Neural cell (in vitro differentiated cells): ENCODE measurements around the gene ROBO1. TPM values are rescaled to one million over a fixed set of nuclear protein-coding genes. Genes with fewer than 3 reads are reported as not detected.

Experiments
- H2AFZ ChIP-seq: fragments of 200-600, 300-800 bp; sonication (generic), shearing (Covaris generic); 2 replicates; pipeline ENCODE4 v1.6.0; 2014; ENCODE audit warnings: low read depth, mild to moderate bottlenecking, antibody characterized with exemption, low read length, moderate library complexity
- H3F3A ChIP-seq: fragments of 200-600 bp; shearing (Covaris generic); 2 replicates; pipeline ENCODE4 v1.6.1; 2016; ENCODE audit warnings: mild to moderate bottlenecking, moderate library complexity, mixed read lengths, antibody characterized with exemption, low read length; ENCODE audit not compliant: insufficient read depth, poor library complexity, severe bottlenecking
- H3K27ac ChIP-seq: fragments of 200-600, 300-800 bp; sonication (generic), shearing (Covaris generic); 2 replicates; pipeline ENCODE4 v1.5.1; 2014; ENCODE audit warnings: mild to moderate bottlenecking, low read length, moderate library complexity
- H3K27me3 ChIP-seq: fragments of 300-800, 200-600 bp; sonication (generic), shearing (Covaris generic); 2 replicates; pipeline ENCODE4 v1.6.0; 2014; ENCODE audit warnings: mild to moderate bottlenecking, low read depth, low read length, moderate library complexity; ENCODE audit not compliant: insufficient read depth
- H3K36me3 ChIP-seq: fragments of 300-800, 200-600 bp; sonication (generic), shearing (Covaris generic); 2 replicates; pipeline ENCODE4 v1.5.1; 2014; ENCODE audit warnings: mild to moderate bottlenecking, antibody characterized with exemption, low read length, moderate library complexity; ENCODE audit not compliant: insufficient read depth
- H3K4me2 ChIP-seq: fragments of 300-800, 200-600 bp; sonication (generic), shearing (Covaris generic); 2 replicates; pipeline ENCODE4 v1.6.0; 2014; ENCODE audit warnings: mild to moderate bottlenecking, low read length
- H3K4me3 ChIP-seq: fragments of 300-800, 200-600 bp; sonication (generic), shearing (Covaris generic); 2 replicates; pipeline ENCODE4 v1.5.1; 2014; ENCODE audit warnings: mild to moderate bottlenecking, low read length, moderate library complexity
- H3K79me2 ChIP-seq: fragments of 200-600 bp; shearing (Covaris generic); replicated peaks from 2 replicates; pipeline ENCODE4 v1.6.0; 2014; ENCODE audit warnings: mild to moderate bottlenecking, low read length, moderate library complexity; ENCODE audit not compliant: insufficient read depth
- H3K9ac ChIP-seq: fragments of 300-800, 200-600 bp; sonication (generic), shearing (Covaris generic); 2 replicates; pipeline ENCODE4 v1.6.1; 2016; ENCODE audit warnings: mild to moderate bottlenecking, low read length, mixed read lengths
- H3K9me2 ChIP-seq: fragments of 200-600 bp; shearing (Covaris generic); 2 replicates; pipeline ENCODE4 v1.6.1; 2016; ENCODE audit warnings: mild to moderate bottlenecking, low read length, mixed read lengths; ENCODE audit not compliant: insufficient read depth
- H3K9me3 ChIP-seq: fragments of 200-600, 300-800 bp; sonication (generic), shearing (Covaris generic); 2 replicates; pipeline ENCODE4 v1.6.1; 2016; ENCODE audit warnings: mild to moderate bottlenecking, mixed run types, low read length, moderate library complexity, mixed read lengths
- H4K20me1 ChIP-seq: fragments of 200-600 bp; shearing (Covaris generic); 2 replicates; pipeline ENCODE4 v1.6.1; 2016; ENCODE audit warnings: mild to moderate bottlenecking, mixed run types; ENCODE audit not compliant: insufficient read depth
- CTCF ChIP-seq: fragments of 450-650 bp; IDR thresholded peaks from 2 replicates; pipeline ENCODE4 v1.5.1; 2014; ENCODE audit warnings: antibody characterized with exemption, mild to moderate bottlenecking, moderate library complexity; ENCODE audit not compliant: poor library complexity, severe bottlenecking
- EP300 ChIP-seq: fragments of 450-650 bp; conservative IDR thresholded peaks from 2 replicates; pipeline ENCODE4 v1.6.1; 2014; ENCODE audit warnings: antibody characterized with exemption, mild to moderate bottlenecking, moderate library complexity; ENCODE audit not compliant: poor library complexity, severe bottlenecking
- EZH2 ChIP-seq: fragments of 200-600, 300-800 bp; shearing (Covaris generic), sonication (generic); IDR thresholded peaks from 2 replicates; pipeline ENCODE4 v1.6.1; 2014; ENCODE audit warnings: antibody characterized with exemption, low read length, borderline replicate concordance, mild to moderate bottlenecking; ENCODE audit not compliant: insufficient read depth, poor library complexity, severe bottlenecking
- MXI1 ChIP-seq: fragments of 450-650 bp; conservative IDR thresholded peaks from 2 replicates; pipeline ENCODE4 v1.6.1; 2014; ENCODE audit warnings: antibody characterized with exemption, mild to moderate bottlenecking; ENCODE audit not compliant: poor library complexity, severe bottlenecking
- POLR2AphosphoS5 ChIP-seq: IDR thresholded peaks from 2 replicates; pipeline ENCODE4 v1.6.1; 2012
- RAD21 ChIP-seq: fragments of 450-650 bp; conservative IDR thresholded peaks from 2 replicates; pipeline ENCODE4 v1.6.1; 2014; ENCODE audit warnings: antibody characterized with exemption, mild to moderate bottlenecking, moderate library complexity
- REST ChIP-seq: IDR thresholded peaks from 2 replicates; pipeline ENCODE4 v1.6.1; 2012; ENCODE audit warnings: borderline replicate concordance
- SMC3 ChIP-seq: fragments of 450-650 bp; conservative IDR thresholded peaks from 2 replicates; pipeline ENCODE4 v1.6.1; 2014; ENCODE audit warnings: antibody characterized with exemption, mild to moderate bottlenecking, moderate library complexity; ENCODE audit not compliant: poor library complexity
- TAF1 ChIP-seq: IDR thresholded peaks from 2 replicates; pipeline ENCODE4 v1.6.1; 2012; ENCODE audit warnings: low read depth
- polyA plus RNA-seq: library from polyadenylated mRNA; depleted of rRNA; stranded (reverse); fragments of >200 nt; gene quantifications from 2 replicates; pipeline ENCODE4 v1.2.3, GENCODE V29; 2014

Gene ROBO1
- polyA plus RNA-seq, 1 donor from 2014 or later, result 183 TPM

GRCh38 chr3:78762121-78762520 is 1005.7 kb downstream of the ROBO1 start:
- H3K9me2 ChIP-seq, result no peaks in the 10 kb centered on the region
- H4K20me1 ChIP-seq, result no peaks in the 10 kb centered on the region
- H3K9me3 ChIP-seq, result no peaks in the 10 kb centered on the region
- H3F3A ChIP-seq, result peaks cover 10% of the 10 kb centered on the region
- no peak for TF ChIP-seq MXI1
- no peak for TF ChIP-seq SMC3
- TF ChIP-seq EP300, result no peak
- TF ChIP-seq CTCF, result no peak
- no peak for TF ChIP-seq REST
- H3K9ac ChIP-seq, result no peak overlapping the region
- H3K79me2 ChIP-seq, result peaks cover 20% of the 10 kb centered on the region
- no peak overlapping the region for H2AFZ ChIP-seq
- H3K27ac ChIP-seq, result peak overlapping the region; percentile 22
- H3K27me3 ChIP-seq, result no peaks in the 10 kb centered on the region
- no peaks in the 10 kb centered on the region for H3K36me3 ChIP-seq
- H3K4me3 ChIP-seq, result no peak overlapping the region
- H3K4me2 ChIP-seq, result no peak overlapping the region

GRCh38 chr3:78761126-78761525 is 1006.7 kb downstream of the ROBO1 start:
- peaks cover 21% of the 10 kb centered on the region for H3K79me2 ChIP-seq
- no peak overlapping the region for H3K4me2 ChIP-seq
- no peaks in the 10 kb centered on the region for H3K9me3 ChIP-seq
- H3F3A ChIP-seq, result peaks cover 10% of the 10 kb centered on the region
- H3K4me3 ChIP-seq, result no peak overlapping the region
- H3K27ac ChIP-seq, result no peak overlapping the region
- no peak for TF ChIP-seq CTCF
- TF ChIP-seq RAD21, result no peak
- no peak for TF ChIP-seq TAF1
- no peak for TF ChIP-seq EP300
- no peak for TF ChIP-seq REST
- TF ChIP-seq MXI1, result no peak
- TF ChIP-seq EZH2, result no peak
- no peak for TF ChIP-seq SMC3
- no peak for TF ChIP-seq POLR2AphosphoS5
- H4K20me1 ChIP-seq, result no peaks in the 10 kb centered on the region
- no peaks in the 10 kb centered on the region for H3K27me3 ChIP-seq
- no peak overlapping the region for H3K9ac ChIP-seq
- H3K9me2 ChIP-seq, result no peaks in the 10 kb centered on the region
- no peak overlapping the region for H2AFZ ChIP-seq
- no peaks in the 10 kb centered on the region for H3K36me3 ChIP-seq
